ENCODE measurements around the gene PRMT1. TPM values are rescaled to one million over a fixed set of nuclear protein-coding genes. Genes with fewer than 3 reads are reported as not detected.

Gene PRMT1
- total and polyA plus RNA-seq, 2 of the 13 experiments (the other 11 are each of a cell fraction or from before 2014, with no cell fraction given): 324 to 374 TPM

GRCh38 chr19:49640113-49640898 lies 36.8 kb upstream of the PRMT1 start, which contains the start of gene RRAS (continued):
- TF ChIP-seq ZNF432 (CRISPR knock-in tag; IDR thresholded peaks at IDR 0.05; ENCODE audit: borderline replicate concordance) (no peak), ZNF484 (CRISPR knock-in tag; IDR thresholded peaks at IDR 0.05; ENCODE audit: borderline replicate concordance, low read depth) (no peak), ZSCAN21 (CRISPR knock-in tag; IDR thresholded peaks at IDR 0.05; ENCODE audit: borderline replicate concordance) (no peak), ZNF747 (CRISPR knock-in tag; IDR thresholded peaks at IDR 0.05; ENCODE audit: borderline replicate concordance) (no peak; the same call in 1 of the 2 replicates), ZNF788 (CRISPR knock-in tag; IDR thresholded peaks at IDR 0.05; ENCODE audit: borderline replicate concordance) (peak; percentile 85), ZNF883 (CRISPR knock-in tag; IDR thresholded peaks at IDR 0.05; ENCODE audit: not compliant biosample characterization) (peak; percentile 29), ZNF850 (CRISPR knock-in tag; conservative IDR thresholded peaks at IDR 0.05) (no peak), ZNF749 (CRISPR knock-in tag; IDR thresholded peaks at IDR 0.05; ENCODE audit: borderline replicate concordance) (0 out of 2 replicates have a peak, but pooled peaks have one; percentile 35), PHF21A (CRISPR knock-in tag; IDR thresholded peaks at IDR 0.05) (peak; percentile 97), ZBTB14 (CRISPR knock-in tag; IDR thresholded peaks at IDR 0.05) (no peak), FLYWCH1 (CRISPR knock-in tag; IDR thresholded peaks at IDR 0.05) (no peak), MNT (IDR thresholded peaks at IDR 0.05) (peak; percentile 64), MBD4 (IDR thresholded peaks at IDR 0.05; ENCODE audit: borderline replicate concordance, low read length) (no peak), ZNF564 (CRISPR knock-in tag; IDR thresholded peaks at IDR 0.05) (no peak)
- TF ChIP-seq, protein P1, sequence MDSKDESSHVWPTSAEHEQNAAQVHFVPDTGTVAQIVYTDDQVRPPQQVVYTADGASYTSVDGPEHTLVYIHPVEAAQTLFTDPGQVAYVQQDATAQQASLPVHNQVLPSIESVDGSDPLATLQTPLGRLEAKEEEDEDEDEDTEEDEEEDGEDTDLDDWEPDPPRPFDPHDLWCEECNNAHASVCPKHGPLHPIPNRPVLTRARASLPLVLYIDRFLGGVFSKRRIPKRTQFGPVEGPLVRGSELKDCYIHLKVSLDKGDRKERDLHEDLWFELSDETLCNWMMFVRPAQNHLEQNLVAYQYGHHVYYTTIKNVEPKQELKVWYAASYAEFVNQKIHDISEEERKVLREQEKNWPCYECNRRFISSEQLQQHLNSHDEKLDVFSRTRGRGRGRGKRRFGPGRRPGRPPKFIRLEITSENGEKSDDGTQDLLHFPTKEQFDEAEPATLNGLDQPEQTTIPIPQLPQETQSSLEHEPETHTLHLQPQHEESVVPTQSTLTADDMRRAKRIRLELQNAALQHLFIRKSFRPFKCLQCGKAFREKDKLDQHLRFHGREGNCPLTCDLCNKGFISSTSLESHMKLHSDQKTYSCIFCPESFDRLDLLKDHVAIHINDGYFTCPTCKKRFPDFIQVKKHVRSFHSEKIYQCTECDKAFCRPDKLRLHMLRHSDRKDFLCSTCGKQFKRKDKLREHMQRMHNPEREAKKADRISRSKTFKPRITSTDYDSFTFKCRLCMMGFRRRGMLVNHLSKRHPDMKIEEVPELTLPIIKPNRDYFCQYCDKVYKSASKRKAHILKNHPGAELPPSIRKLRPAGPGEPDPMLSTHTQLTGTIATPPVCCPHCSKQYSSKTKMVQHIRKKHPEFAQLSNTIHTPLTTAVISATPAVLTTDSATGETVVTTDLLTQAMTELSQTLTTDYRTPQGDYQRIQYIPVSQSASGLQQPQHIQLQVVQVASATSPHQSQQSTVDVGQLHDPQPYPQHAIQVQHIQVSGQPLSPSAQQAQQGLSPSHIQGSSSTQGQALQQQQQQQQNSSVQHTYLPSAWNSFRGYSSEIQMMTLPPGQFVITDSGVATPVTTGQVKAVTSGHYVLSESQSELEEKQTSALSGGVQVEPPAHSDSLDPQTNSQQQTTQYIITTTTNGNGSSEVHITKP (CRISPR knock-in tag; IDR thresholded peaks at IDR 0.05; ENCODE audit: low read depth): peak; percentile 57
- TF ChIP-seq, protein P2, sequence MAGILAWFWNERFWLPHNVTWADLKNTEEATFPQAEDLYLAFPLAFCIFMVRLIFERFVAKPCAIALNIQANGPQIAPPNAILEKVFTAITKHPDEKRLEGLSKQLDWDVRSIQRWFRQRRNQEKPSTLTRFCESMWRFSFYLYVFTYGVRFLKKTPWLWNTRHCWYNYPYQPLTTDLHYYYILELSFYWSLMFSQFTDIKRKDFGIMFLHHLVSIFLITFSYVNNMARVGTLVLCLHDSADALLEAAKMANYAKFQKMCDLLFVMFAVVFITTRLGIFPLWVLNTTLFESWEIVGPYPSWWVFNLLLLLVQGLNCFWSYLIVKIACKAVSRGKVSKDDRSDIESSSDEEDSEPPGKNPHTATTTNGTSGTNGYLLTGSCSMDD (CRISPR knock-in tag; IDR thresholded peaks at IDR 0.05): no peak
- TF ChIP-seq, protein P3, sequence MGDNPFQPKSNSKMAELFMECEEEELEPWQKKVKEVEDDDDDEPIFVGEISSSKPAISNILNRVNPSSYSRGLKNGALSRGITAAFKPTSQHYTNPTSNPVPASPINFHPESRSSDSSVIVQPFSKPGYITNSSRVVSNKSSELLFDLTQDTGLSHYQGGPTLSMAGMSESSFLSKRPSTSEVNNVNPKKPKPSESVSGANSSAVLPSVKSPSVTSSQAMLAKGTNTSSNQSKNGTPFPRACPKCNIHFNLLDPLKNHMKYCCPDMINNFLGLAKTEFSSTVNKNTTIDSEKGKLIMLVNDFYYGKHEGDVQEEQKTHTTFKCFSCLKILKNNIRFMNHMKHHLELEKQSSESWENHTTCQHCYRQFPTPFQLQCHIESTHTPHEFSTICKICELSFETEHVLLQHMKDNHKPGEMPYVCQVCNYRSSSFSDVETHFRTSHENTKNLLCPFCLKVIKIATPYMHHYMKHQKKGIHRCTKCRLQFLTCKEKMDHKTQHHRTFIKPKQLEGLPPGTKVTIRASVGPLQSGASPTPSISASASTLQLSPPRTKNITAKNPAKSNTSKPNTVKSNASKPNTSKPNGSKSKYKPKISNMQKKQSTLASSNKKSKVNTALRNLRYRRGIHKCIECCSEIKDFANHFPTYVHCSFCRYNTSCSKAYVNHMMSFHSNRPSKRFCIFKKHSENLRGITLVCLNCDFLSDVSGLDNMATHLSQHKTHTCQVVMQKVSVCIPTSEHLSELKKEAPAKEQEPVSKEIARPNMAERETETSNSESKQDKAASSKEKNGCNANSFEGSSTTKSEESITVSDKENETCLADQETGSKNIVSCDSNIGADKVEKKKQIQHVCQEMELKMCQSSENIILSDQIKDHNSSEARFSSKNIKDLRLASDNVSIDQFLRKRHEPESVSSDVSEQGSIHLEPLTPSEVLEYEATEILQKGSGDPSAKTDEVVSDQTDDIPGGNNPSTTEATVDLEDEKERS (CRISPR knock-in tag; IDR thresholded peaks at IDR 0.05): no peak

All from HepG2 (cell line).